Stimulated activated naive CD8-positive, alpha-beta T cell treated with anti-CD3 and anti-CD28 coated beads, Interleukin-15, amount 100 ng/mL, for 72 hours (primary cell): ENCODE measurements around the gene PHLDA3.
A peak's percentile ranks its signal among the peaks of the same experiment; 100 is the strongest.

Source experiments
- ATAC-seq: fragments of 150-1000 bp; cut with Tn5 transposase; 2 replicates; pipeline ENCODE4 v1.10.0; 2021; ENCODE audit warnings: mild to moderate bottlenecking, moderate library complexity
- DNase-seq, 2 donors: peaks; one replicate each; pipeline ENCODE4 v3.0.0; 2021 to 2022
- H3K27ac Mint-ChIP-seq, 2 donors: one replicate each; pipeline ENCODE4 v1.8.0; 2022; ENCODE audit warnings: mild to moderate bottlenecking in 2 of 2, mixed read lengths in 2 of 2, moderate library complexity in 2 of 2
- H3K27me3 Mint-ChIP-seq: one replicate; pipeline ENCODE4 v1.8.0; 2022; ENCODE audit warnings: mixed read lengths
- H3K4me1 Mint-ChIP-seq: one replicate; pipeline ENCODE4 v1.8.0; 2022; ENCODE audit warnings: mild to moderate bottlenecking, mixed read lengths
- H3K4me3 Mint-ChIP-seq, 2 donors: one replicate each; pipeline ENCODE4 v1.8.0; 2022; ENCODE audit warnings: mild to moderate bottlenecking in 2 of 2, mixed read lengths in 2 of 2, moderate library complexity in 1 of 2
- H3K9me3 Mint-ChIP-seq, 2 donors: one replicate each; pipeline ENCODE4 v1.8.0; 2022; ENCODE audit warnings: mixed read lengths in 2 of 2

Gene PHLDA3

DNA sequence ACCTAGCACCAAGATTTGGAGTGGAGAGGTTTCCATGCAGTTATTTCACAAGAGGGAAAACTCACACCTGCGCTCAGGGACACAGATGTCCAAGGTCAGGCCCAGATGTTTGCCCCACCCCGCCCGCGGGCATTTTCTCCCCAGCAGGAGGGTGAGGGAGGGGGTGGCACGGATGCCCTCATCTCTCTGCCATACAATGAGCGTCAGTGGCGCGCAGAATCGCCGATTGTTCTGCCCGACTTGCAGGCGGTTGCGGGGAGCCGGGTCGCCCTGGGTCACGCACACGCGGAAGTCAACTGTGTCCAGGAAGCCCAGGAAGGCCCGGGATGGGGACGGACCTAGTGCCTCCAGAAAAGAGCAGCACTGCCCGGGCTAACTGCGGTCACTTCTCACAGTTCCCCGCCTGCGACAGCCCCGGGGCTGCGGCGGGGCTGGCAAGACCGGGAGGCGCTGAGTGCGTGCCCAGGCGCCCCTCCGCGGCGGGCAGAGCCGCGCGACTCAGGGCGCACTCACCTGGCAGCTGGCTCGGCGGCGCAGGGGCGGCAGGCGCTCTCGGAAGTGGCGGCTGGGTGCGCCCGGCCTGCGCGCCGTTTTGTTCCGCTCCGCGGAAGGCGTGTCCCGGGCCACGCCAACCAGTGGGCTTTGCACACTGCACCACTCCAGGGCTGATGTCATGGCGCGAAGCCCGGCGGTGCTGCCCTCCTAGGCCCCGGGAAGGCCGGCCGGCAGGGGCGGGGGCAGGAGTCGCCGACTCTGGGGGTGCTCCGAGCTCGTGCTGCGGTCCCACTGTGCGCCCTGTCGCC is 37.8 kb upstream of the PHLDA3 start, which contains the start of gene CSRP1:
Gene CSRP1 (minus strand): TSS at position 567 of the 803 bp plus-strand sequence. CDS start 10,820 bp downstream, outside the sequence.
- peak; percentile 81 to 82 for DNase-seq
- Mint-ChIP-seq H3K4me1 (peaks cover 40% of the 10 kb centered on the region), H3K27me3 (no peaks in the 10 kb centered on the region), H3K9me3 (no peaks in the 10 kb centered on the region), H3K4me3 (peak within 1 kb of the TSS; percentile 87 to 92), H3K27ac (peak within 1 kb of the TSS; percentile 95 to 96)
- ATAC-seq: peak; percentile 97

DNA sequence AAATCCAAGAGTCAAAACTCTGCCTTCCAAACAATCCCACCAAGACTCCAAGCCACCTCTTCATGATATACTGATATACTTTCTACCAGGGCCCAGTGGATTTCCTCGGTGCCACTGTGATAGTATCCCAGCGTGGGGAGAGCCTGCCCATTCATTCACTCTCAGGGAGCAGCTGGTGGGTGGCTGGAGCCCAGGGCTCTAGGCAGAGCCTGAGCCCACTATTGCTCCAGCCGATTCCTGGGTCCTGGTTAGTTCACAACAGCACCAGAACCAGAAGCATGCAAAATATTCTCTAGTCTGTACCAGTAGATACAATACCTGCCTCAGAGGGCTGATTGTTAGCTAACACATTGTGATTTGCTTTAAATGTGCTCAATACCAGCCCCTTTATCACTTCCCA is 37.1 kb upstream of the PHLDA3 start:
- ATAC-seq (no peak), DNase-seq (no peak)
- peaks cover 40% of the 10 kb centered on the region for H3K4me1 Mint-ChIP-seq
- no peaks in the 10 kb centered on the region for H3K9me3 Mint-ChIP-seq
- no peaks in the 10 kb centered on the region for H3K27me3 Mint-ChIP-seq
- peak overlapping the region; percentile 87 to 92 for H3K4me3 Mint-ChIP-seq
- H3K27ac Mint-ChIP-seq: peak overlapping the region; percentile 85 to 95

GRCh38 chr1:201505503-201505890 is 36.5 kb upstream of the PHLDA3 start:
- peaks cover 40% of the 10 kb centered on the region for H3K4me1 Mint-ChIP-seq
- DNase-seq: no peak
- peak overlapping the region; percentile 87 to 92 for H3K4me3 Mint-ChIP-seq
- ATAC-seq: no peak
- H3K9me3 Mint-ChIP-seq: no peaks in the 10 kb centered on the region
- H3K27ac Mint-ChIP-seq: peak overlapping the region; percentile 4 to 72
- H3K27me3 Mint-ChIP-seq: no peaks in the 10 kb centered on the region

DNA sequence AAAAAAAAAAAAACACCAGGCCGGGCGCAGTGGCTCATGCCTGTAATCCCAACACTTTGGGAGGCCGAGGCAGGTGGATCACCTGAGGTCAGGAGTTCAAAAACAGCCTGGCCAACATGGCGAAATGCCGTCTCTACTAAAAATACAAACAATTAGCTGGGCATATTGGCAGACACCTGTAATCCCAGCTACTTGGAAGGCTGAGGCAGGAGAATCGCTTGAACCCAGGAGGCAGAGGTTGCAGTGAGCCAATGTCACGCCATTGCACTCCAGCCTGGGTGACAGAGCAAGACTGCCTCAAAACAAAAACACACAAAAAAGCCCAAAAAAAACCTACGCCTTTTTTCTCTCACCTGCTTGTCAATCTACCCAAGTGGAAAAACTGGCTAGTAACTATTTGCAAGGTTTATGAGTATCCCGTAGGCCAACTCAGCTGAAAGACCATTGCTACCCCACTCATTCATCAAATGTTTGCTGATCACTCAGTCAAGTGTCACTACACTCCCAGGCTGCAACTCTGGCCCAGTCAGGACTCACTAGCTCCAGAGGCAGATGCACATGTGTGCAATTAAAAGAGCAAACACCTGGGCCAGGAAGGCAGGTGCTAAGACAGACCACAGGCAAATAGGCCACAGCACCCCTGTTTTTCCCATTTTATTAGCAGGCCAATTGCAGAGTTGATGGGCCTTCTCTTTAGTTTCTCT is 36.0 kb upstream of the PHLDA3 start:
- peak overlapping the region in 1 of 2 donors; percentile 4 for H3K27ac Mint-ChIP-seq
- peaks cover 39% of the 10 kb centered on the region for H3K4me1 Mint-ChIP-seq
- no peaks in the 10 kb centered on the region for H3K27me3 Mint-ChIP-seq
- H3K4me3 Mint-ChIP-seq: peak overlapping the region; percentile 87 to 92
- DNase-seq (no peak), ATAC-seq (no peak)
- H3K9me3 Mint-ChIP-seq: no peaks in the 10 kb centered on the region

- no peak for ATAC-seq
- H3K4me3 Mint-ChIP-seq: no peak overlapping the region
Measured at GRCh38 chr1:201504179-201504631, 35.2 kb upstream of the PHLDA3 start.

DNA sequence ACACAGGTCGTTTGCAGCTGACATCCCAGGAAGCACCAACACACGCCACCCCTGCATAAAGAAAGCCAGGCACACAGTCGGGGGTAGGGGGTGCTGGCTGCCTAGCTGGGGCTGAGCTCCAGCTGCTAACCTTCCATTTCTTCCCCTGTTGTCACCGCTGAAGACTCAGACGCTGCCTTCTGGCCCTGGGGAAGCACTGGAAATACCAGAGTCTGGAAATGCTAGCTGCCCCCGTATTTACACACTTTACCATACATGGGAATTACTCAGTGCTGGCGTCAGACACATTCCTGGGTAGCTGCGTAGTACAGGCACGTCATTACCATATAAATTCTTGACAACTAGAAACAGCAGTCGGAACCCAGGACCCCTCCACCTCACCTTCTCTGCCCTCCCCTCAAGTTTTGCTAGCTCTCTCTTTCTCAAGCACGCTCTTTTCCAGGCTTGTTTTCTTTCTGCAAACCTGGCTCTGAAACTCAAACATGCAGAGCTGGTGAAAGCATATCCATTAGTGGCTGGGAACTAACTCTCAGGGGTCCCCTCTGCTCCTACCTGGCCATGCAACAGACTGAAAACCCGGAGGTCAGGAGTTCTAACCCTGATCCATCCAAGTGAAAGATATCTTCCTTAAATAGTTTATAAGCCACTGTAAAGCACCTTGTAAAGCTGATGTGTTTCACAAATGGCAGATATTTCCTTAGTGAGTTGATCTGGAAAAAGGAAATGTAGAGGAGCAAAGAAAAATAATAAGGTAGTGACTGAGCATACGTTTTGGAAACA is 34.6 kb upstream of the PHLDA3 start:
- ATAC-seq (no peak), DNase-seq (no peak)
- Mint-ChIP-seq H3K27me3 (no peaks in the 10 kb centered on the region), H3K9me3 (no peaks in the 10 kb centered on the region), H3K27ac (no peak overlapping the region), H3K4me1 (peaks cover 35% of the 10 kb centered on the region), H3K4me3 (no peak overlapping the region)

More at GRCh38 chr1:201504179-201504631, 35.2 kb upstream of the PHLDA3 start:
- no peaks in the 10 kb centered on the region for H3K27me3 Mint-ChIP-seq
- H3K4me1 Mint-ChIP-seq: peaks cover 35% of the 10 kb centered on the region
- H3K27ac Mint-ChIP-seq: no peak overlapping the region
- H3K9me3 Mint-ChIP-seq: no peaks in the 10 kb centered on the region
- DNase-seq: no peak

- Mint-ChIP-seq H3K4me3 (no peak overlapping the region), H3K27ac (no peak overlapping the region), H3K27me3 (no peaks in the 10 kb centered on the region), H3K9me3 (no peaks in the 10 kb centered on the region), H3K4me1 (peaks cover 27% of the 10 kb centered on the region)
- ATAC-seq (no peak), DNase-seq (no peak)
Measured at GRCh38 chr1:201502511-201502857, 33.5 kb upstream of the PHLDA3 start.

DNA sequence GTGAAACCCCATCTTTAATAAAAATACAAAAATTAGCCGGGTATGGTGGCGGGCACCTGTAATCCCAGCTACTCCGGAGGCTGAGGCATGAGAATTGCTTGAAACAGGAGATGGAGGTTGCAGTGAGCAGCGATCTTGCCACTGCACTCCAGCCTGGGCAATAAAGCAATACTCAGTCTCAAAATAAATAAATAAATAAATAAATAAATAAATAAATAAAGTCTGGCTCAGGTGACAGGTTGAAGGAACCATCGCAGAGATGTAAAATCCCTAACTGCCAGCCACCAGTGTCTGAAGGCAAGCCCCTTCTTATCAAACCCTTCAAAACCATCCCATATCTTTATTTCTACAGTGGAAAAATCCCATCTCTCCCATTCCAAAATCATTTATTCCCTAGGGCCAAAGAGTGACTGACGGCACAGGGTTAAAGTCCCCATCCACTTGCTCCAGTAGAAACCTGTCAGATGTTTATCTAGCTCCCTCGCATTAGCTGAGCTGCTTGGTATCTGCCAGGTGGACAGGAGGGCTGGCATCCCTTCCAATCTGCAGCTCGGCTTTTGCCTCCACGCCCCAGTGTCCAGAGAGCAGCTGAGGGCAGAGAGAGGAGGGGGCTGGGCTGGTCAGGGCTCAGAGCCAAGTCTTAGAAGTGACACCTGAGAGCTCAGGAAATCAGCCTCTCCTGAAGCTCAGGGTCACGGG is 33.0 kb upstream of the PHLDA3 start:
- Mint-ChIP-seq H3K27me3 (no peaks in the 10 kb centered on the region), H3K27ac (no peak overlapping the region)

DNA sequence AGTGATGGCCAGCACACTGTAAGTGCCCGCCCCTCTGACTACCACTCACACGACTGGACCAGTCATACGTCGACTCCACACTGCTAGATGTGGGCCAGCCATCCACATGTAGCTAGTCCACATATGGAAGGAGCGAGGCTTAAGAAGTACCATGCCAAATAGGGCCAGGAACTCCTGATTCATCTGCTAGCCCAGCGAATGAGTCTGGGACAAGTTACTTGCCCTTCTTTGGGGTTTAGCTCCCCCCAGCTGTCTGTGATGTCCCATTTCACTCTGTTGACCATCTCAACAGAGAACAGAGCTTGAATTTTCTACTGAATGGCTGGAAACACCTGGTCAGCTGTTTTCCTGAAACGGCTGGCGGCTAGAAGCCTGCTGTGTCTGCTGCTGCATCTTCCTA is 32.2 kb upstream of the PHLDA3 start:
- no peaks in the 10 kb centered on the region for H3K9me3 Mint-ChIP-seq
- H3K27ac Mint-ChIP-seq: no peak overlapping the region
- H3K4me1 Mint-ChIP-seq: peaks cover 22% of the 10 kb centered on the region
- no peak for ATAC-seq
- no peak for DNase-seq
- H3K27me3 Mint-ChIP-seq: no peaks in the 10 kb centered on the region
- H3K4me3 Mint-ChIP-seq: no peak overlapping the region

More for the DNA sequence above, 33.0 kb upstream of the PHLDA3 start:
- H3K9me3 Mint-ChIP-seq: no peaks in the 10 kb centered on the region
- H3K4me3 Mint-ChIP-seq: no peak overlapping the region
- no peak for DNase-seq
- no peak for ATAC-seq
- peaks cover 24% of the 10 kb centered on the region for H3K4me1 Mint-ChIP-seq

- no peak for DNase-seq
- ATAC-seq: no peak
- Mint-ChIP-seq H3K4me3 (no peak overlapping the region), H3K27me3 (no peaks in the 10 kb centered on the region), H3K9me3 (no peaks in the 10 kb centered on the region), H3K27ac (no peak overlapping the region), H3K4me1 (peaks cover 17% of the 10 kb centered on the region)
Measured at GRCh38 chr1:201500670-201501120, 31.7 kb upstream of the PHLDA3 start.

- Mint-ChIP-seq H3K27me3 (no peaks in the 10 kb centered on the region), H3K9me3 (no peaks in the 10 kb centered on the region), H3K4me1 (peaks cover 10% of the 10 kb centered on the region), H3K27ac (no peak overlapping the region), H3K4me3 (no peak overlapping the region)
- ATAC-seq: no peak
- no peak for DNase-seq
Measured at GRCh38 chr1:201499795-201500669, 31.0 kb upstream of the PHLDA3 start.

DNA sequence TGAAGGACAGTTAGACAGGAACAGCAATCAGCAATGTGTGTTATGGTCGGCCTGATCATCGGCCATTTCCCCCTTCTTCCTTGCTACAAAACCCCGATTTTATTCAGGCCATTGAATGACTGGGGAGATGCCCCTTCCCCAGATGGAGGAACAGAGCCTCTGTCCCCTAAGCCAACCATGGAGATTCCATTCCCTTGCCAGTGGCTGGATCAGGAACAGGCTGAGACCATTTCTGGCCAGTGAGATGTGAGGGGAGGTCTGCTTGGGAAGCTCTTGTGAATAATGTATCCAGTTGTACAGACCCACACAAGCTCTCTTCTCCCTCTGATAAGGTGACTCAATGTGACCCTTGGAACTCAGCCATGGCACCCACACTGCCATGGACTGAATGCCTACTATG is 30.2 kb upstream of the PHLDA3 start:
- ATAC-seq (no peak), DNase-seq (no peak)
- Mint-ChIP-seq H3K4me3 (no peak overlapping the region), H3K9me3 (no peaks in the 10 kb centered on the region), H3K4me1 (peaks cover 9% of the 10 kb centered on the region), H3K27me3 (no peaks in the 10 kb centered on the region), H3K27ac (no peak overlapping the region)

GRCh38 chr1:201498621-201499020 is 29.6 kb upstream of the PHLDA3 start:
- DNase-seq (no peak), ATAC-seq (no peak)
- no peak overlapping the region for H3K4me3 Mint-ChIP-seq
- H3K27ac Mint-ChIP-seq: peak overlapping the region in 1 of 2 donors; percentile 63
- H3K4me1 Mint-ChIP-seq: peaks cover 5% of the 10 kb centered on the region
- H3K9me3 Mint-ChIP-seq: no peaks in the 10 kb centered on the region
- H3K27me3 Mint-ChIP-seq: no peaks in the 10 kb centered on the region

DNA sequence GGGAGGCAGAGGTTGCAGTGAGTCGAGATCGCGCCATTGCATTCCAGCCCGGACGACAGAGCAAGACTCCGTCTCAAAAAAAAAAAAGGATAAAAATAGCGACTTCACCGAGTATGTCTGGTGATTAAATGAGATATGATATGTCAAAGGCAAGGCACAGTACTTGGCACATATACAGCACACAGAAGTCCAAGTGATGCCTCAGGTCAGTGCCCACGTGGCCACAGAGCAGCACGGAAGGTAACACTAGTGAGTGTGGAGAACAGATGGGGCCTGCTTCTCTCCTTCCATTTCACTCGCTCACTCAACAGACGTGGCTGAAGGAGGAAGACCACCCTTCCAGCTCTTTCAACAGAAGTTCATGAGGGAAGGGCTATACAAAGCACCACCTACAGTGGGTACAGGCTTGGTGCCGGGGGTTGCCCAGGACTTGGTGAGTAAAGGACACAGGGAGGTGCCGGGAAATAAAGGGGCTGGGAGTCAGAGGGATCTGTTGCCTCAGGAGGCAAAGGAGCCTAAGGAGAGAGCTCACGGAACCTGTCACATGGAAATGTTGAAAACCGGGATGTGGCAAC is 29.0 kb upstream of the PHLDA3 start:
- Mint-ChIP-seq H3K27me3 (no peaks in the 10 kb centered on the region), H3K4me1 (no peaks in the 10 kb centered on the region), H3K9me3 (no peaks in the 10 kb centered on the region), H3K27ac (no peak overlapping the region), H3K4me3 (no peak overlapping the region)
- ATAC-seq: no peak
- DNase-seq: no peak
